ENCODE results near the gene INCENP.

INCENP gene

DNA sequence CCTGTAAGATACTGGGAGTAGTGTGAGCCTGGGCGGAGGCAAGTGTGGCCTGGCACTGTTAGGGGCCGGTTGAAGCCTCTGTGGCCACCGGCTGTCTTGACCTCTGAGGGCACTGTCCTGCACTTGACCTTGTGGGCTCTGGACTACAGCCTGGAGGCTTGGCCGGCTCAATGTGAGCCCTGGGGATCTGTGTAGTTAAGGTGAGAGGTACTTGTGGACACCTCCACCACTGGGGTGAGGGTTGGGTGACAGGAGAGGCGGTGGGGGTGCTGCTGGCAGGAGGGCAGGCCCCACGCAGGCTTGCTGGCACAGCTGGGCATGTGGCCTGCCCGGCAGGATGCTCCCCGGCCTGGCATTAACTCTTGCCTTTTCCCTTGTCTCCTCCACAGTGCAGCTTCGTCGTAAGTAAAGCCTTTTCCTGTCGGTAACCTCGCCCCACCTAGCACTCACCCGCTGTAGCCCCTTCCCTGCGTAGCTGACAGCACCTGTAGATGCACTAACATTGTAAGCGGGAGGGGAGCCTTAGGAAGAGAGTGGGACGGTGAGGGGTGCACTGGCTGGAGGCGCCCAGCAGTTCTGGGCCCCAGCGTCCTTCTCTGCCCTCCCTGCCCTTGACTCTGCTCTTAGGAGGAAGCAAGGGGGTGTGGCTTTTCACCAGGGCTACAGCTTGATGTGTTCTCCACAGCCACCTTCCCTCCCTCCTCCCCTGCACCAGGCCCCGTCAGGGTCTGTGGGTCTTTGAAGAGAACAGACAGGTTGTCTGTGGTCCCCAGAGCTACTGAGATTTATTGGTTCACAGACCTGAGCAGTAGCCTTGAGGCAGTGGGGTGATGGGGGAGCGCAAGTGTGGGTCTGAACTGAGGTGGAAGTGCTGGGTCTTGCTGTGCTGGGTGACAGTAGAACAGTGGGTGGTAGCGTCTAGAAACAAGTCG, 17.6 kb downstream of the INCENP start:
- no peak for DNase-seq

DNA sequence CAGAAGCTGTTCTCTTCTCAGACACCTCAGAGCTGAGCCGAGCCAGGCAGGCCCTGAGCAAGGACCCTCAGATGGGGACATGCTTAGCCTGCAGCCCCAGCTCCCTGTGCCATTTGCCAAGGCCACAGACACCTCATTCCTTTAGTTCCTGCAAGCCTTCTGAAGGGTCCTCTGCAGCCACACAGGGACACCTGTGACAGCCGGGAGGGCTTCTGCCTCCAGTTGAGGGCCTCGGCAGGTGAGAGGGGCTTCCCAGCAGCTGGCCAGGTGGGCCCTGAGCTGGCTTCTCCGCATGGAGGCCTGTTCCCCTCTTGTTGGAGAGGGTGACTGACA, 18.2 kb downstream of the INCENP start:
- no peak for DNase-seq

DNA sequence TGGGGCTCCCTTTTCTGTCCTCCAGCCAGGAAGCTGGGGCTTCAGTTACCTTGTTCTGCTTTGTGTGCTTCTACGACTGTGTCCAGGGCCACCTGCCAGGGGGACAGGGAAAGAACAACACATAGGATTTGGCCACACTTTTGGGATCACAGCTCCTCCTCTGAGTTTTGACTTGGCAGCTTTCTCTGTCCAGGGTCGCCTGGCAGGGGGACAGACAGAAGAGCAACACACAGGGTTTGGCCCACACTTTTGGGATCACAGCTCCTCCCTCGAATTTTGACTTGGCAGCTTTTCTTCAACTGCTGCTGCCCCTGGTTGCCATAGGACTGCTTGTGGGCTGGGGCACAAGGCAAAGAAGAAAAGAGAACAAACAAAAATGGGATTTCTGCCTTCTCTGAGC, 19.1 kb downstream of the INCENP start:
- no peak for DNase-seq

DNA sequence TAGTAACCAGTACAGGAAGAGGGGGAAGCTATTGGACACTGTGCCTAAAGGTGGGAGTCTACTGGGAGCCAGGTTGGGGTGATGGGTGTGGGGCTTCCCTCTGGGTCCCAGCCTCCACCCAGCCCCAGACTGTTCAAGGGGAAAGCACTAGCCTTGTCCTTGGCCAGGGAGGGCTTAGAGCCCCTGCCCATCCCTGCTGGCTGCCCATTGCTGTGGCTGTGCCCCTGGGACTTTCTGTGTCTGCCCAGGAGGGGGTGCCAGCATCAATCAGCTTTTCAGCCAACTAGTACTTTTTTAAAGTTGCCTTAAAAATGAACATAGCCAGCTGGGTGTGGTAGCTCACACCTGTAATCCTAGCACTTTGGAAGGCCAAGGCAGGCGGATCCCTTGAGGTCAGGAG, 19.9 kb downstream of the INCENP start:
- no peak for DNase-seq

DNA sequence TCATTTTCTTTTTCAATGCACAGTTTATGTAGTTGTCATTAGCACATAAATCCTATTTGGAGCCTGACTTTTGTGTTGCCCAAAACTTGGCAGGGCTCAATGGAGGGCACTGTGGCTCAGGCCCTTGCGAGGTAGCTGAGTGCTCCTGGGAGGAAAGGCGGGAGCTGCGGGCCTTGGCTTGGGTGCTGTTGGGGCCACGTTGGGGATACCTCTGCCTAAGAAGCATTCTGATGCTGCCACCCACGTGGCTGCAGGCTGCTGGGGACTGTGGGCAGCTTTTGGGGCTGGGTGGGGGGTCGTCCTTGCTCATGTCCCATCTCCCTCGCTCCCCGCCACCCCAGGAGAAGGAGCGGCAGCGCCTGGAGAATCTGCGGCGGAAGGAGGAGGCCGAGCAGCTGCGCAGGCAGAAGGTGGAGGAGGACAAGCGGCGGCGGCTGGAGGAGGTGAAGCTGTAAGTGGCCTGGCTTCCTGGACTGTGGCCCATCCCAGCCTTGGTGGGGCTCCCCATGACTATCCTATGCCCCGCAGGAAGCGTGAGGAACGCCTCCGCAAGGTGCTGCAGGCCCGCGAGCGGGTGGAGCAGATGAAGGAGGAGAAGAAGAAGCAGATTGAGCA, 20.9 kb downstream of the INCENP start:
- no peak for DNase-seq

DNA sequence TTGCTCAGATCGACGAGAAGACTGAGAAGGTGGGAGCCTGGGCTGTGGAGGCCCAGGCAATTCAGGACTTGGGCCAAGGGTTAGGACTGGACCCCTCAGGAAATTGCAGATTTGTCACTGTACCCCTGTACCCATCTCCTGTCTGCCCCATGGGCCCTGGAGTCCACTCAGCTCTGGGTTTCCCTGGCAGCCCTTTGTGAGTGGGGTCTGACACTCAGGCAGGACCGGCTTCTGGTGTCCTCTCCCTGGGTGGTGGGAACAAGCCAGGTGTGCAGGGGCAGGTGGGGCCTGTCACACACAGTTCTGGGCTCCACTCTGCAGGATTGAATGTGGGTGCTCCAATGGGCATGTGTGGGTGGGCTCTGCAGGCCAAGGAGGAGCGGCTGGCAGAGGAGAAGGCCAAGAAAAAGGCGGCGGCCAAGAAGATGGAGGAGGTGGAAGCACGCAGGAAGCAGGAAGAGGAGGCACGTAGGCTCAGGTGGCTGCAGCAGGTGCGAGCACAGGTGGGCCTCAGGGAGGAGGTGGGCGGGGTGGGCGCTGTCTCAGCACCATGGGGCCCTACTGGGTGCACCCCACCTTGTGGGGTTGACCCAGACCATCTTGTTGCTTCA, 21.6 kb downstream of the INCENP start:
- no peak for DNase-seq

DNA sequence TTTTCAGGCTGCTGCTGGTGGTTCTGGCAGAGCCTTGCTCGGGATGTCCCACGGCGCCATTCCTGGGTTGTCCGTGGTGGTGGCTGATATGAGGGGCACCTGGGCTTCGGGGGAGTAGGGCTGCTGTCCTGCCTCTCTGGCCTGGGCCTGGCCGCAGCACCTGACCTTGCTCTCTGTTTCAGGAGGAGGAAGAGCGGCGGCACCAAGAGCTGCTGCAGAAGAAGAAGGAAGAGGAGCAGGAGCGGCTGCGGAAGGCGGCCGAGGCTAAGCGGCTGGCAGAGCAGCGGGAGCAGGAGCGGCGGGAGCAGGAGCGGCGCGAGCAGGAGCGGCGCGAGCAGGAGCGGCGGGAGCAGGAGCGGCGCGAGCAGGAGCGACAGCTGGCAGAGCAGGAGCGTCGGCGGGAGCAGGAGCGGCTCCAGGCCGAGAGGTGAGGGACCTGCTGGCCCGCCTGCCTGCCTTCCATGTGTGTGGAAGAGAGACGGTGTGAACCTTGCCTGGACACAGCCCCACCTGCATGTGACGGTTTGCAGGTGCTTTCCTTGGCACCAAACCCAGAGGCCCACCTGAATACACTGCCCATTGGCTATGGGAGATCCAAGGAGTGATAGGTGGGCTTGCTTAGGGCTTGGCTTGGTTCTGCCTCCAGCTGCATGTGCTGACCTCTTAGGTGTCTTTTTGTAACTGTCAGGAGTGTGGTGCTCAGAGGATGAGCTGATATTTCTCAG, 22.8 kb downstream of the INCENP start:
- DNase-seq: no peak

DNA sequence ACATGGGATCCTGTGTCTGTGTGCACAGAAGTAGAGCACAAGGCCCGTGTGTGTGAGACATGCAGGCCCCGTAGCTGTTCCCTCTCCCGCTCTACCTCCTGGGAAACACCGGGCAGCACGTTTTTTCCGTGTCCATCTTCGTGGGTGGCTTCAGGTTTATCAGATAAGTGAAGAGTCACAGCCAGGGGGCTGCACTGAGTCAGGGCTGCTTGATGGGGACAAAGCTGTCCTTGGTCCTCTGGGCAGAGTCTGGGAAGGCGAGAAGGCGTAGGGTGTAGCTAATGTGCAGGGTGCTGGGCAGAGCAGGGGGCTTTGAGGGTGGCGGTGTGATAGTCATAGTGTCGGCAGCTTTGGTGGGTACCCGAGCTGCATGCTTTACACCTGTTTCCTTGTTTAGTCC, 23.7 kb downstream of the INCENP start:
- no peak for DNase-seq

DNA sequence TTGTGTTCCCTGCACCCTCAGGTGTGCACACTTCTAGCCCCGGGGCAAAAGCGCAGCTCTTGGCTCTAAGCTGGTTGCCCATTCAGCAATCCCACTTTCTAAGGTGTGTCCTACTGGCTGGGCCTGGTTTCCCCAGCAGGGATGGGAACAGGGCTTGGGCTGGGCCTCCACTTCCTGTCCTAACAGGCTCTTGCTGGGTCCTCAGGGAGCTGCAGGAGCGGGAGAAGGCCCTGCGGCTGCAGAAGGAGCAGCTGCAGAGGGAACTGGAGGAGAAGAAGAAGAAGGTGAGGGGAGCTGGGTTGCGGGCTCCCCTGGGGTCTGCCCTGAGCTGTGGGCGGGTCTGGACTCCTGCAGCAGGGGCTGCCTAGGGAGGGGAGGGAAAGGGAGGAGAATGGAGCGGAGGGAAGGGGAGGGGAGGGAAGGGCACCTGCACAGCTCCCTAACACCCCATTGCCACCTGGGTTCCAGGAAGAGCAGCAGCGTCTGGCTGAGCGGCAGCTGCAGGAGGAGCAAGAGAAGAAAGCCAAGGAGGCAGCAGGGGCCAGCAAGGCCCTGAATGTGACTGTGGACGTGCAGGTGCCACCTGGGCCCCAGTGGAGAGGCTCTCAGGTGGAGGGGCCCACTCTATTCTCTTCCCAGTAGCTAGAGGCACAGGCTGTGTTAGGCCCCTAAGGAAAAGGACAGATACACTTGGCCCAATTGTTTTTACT, 24.6 kb downstream of the INCENP start:
- no peak for DNase-seq

DNA sequence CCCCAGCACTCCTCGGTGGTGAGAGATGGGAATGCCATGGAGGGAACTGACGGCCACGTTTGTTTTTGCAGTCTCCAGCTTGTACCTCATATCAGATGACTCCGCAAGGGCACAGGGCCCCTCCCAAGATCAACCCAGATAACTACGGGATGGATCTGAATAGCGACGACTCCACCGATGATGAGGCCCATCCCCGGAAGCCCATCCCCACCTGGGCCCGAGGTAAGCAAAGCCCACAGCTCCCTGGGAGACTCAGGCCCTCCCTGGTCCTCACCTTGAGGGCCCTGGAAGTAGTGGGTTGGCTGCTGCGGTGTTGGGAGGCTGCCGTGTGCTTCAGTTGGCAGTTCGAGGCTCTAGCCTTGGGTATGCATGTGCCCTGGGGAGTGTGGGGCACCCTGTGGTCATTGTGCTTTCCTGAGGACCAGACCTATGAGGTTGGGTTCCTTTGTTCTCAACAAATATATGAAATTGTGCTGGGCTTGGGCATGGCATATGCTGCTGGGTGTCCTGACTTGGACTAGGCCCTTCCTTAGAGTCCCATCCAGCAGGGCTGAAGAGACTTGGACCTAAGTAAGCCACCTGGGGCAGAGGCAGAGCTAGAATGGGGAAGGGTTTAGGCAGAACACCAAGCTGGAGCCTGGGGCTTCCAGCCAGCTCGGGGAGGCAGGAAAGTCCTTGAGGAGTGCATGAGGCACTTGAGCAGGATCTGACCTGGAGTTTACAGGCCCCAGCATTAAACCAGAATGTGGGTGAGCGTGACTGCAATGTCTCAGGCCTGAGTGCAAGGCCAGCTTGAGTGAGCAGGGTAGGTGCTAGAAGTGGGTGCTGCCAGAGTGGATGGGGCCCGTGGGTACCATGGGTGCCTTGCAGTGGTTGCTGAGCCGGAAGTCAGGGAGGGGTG, 26.4 kb downstream of the INCENP start:
- DNase-seq: no peak

DNA sequence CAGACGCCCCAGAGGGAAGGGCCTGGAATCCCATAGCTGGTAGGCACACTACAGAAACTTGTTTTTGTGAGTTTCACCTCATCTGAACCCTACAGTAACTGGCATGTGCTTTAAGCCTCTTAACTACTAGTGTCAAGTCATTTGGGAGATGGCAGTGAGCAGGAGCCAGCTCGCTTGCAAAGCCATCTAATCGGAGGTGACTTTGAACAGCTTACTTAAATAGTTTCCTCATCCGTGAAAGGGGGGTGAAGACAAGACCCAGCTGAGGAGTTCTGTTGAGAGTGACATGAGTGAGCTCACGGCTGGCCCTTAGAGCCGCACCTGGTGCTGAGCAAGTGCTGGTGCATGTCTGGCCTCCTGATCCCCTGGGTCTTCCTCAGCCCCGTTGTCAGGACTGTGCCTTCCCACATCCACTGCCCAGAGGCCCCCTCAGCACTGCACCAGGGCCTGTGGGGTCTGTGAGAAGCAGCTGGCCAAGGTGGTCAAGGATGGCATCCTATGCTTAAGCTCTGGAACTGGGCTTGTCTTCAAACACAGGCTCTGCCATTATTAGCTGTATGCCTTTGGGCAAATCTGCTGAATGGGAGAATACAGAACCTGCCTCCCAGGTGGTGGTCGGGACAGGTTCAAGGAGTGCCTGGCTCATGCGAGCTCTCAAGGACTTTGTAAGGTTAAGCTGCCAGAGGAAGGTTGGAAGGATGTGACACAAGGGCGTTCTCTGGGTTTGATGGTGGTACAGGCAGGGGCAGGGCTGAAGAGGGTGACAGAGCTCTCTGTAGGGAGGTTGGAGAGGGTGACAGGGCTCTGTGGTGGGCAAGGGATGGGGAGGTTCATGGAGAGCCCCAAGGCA, 27.3 kb downstream of the INCENP start:
- no peak for DNase-seq

DNA sequence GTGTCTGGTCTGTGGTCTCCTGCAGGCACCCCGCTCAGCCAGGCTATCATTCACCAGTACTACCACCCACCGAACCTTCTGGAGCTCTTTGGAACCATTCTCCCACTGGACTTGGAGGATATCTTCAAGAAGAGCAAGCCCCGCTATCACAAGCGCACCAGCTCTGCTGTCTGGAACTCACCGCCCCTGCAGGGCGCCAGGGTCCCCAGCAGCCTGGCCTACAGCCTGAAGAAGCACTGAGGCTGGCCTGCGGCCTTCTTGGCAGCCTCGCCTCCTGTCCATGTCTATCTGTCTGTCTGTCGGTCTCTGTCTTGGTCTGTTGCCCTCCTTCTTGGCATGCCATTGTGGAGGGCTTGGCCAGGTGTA, 27.9 kb downstream of the INCENP start:
- DNase-seq: no peak

DNA sequence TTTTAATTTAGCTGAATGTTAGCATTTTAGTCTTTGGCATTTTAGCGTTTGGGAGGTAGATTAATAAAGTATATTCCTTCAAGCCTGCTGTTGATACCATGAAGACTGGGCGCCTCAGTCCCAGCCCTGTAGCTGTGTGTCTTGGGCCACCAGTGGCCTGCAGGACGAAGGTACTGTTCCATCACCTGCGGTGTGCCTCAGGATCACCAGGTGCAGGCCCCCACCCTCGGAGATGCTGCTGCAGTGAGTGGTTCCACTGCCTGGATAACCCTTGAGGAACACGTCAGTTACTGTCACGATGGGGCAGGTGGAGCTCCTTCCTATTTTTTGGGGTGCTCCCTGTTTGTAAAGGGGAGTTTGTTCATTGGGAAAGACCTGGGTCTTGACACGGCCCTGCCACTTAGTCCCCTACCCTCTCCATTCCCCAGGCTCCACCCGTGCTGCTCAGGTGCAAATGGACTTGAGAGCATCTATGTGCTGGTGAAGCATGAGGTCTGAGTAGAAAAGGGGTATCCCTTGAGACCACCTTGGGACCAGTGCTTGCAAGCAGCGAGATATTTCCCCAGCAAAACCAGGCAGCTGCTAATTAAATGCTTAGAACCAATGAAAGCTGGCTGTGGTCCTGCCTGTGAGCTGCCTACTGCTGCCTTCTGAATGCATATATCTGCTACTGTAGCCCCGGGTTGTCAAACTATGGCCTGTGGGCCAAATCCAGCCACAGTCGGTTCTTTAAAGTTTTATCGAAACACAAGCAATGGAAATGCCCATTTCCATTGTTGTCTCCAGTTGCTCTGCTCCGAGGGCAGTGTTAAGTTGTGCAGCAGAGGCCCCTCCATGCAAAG, 28.7 kb downstream of the INCENP start:
- DNase-seq: no peak

DNA sequence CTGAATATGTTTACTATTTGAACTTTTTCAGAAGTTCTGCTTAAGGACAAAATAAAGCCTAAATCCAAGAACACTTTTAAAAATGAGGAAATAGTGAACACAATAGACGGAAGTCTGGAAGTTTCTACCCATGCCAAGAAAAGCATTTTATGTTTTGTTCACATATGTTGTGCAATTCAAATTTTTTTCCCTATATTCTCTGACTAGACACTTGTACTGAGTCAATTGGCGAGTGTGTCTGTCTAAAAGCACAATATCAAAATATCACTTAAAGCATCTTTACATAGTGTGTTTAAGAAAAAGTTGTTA, 29.2 kb downstream of the INCENP start:
- DNase-seq: no peak

DNA sequence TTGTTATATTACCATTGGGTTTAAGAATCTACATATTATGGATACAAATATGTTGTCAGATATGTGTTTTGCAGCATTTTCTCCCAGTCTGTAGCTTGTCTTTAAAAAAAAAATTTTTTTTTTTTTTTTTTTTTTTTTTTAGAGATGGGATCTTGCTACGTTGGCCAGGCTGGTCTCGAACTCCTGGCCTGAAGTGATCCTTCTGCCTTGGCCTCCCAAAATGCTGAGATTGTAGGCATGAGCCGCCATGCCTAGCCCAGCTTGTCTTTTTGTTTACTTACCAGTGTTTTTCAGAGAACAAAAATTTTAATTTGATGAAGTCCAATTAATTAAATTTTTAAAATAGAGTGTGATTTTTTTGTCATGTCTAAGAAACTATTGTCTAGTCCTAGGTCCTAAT, 29.8 kb downstream of the INCENP start:
- DNase-seq: no peak

DNA sequence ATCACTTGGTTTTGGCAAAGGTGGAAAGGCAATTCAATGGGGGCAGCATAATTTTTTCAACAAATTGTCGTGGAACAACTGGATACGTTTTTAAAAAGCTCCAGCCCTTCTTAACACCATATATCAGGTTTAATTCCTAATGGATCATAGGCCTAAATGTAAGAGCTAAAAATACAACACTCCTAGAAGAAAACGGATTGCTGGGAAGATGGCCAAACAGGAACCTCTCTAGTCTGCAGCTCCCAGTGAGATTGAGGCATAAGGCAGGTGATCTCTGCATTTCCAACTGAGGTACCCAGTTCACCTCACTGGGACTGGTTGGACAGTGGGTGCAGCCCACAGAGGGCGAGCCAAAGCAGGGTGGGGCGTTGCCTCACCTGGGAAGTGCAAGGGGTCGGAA, 33.8 kb downstream of the INCENP start:
- DNase-seq: no peak

DNA sequence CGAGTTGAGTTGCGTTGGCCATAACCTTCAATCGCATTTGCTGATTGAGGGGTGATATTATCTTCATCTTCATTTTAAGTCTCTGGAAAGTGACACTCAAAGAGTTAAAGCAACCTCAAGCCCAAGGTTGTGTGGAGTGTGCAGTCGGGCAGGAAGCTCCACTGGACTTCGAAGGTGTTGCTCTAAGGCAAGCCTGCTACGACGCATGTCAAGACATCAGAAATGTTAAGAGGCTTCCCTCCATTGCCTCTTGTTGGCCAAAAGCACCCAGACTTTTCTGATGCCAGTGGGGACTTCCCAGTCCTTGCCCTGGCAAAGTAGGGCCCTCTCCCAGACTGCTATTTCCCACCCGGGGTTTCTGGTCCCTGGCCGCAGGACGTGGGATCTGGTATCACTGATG, 42.6 kb downstream of the INCENP start:
- DNase-seq: no peak

DNA sequence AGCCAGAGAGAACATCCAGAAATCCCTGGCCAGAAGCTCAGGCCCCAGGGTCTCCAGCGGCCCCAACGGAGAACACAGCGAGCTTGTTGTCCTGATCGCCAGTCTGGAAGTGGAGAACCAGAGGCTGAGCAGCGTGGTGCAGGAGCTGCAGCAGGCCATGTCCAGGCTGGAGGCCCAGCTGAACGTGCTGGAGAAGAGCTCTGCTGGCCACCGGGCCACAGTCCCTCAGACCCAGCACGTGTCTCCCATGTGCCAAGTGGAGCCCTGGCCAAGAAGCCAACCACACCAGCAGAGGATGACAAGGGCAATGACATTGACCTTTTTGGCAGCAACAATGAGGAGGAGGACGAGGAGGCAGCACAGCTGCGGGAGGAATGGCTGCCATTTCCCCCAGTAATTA, 45.6 kb downstream of the INCENP start:
- no peak for DNase-seq

DNA sequence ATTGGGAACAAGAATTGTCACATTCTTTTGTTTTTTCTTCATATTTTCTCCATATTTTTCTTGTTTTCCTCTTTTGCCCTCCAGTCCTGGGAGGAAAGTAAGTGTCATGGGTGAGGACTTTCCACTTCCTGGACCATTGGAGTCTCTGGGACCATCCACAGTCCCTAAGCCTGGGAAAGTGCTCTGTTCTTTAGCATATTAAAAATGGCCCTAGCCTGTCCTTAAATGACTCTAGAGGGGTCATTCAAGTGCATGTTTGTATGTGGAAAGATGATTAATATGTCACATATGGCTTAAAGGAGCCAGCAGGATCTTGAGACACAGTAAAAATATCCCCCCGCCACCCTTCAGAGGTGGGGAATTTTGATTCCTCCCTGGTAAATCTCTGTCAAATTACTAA, 46.1 kb downstream of the INCENP start:
- no peak for DNase-seq

DNA sequence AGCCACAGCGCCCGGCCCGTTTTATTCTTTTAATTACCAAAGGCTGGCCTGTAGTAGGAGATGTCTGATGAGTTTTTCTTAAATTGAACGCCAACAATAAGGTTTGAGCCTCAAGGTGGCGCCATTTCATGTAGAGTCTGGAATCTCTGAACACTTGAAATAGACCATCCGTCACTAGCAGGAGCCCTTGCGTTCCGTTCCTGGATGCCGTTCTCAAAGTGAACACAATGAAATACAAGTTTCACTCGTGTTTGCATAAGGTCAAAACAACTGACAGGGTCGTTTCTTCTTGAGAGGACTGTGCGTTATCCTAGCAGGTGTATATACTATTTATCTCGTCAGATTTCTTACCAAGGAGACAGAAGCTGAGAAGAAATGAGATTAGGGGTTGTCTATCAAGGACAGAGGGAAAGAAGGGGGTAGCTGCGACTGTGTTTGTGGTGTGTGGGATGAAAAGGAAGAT, 47.5 kb downstream of the INCENP start:
- peak; percentile 50 for DNase-seq

Data from NCI-H226 (cell line).